BE2C (cell line): ENCODE data around the gene MKS1.

Source experiments
- DNase-seq: peaks from one replicate; pipeline ENCODE4 v3.0.0-alpha.2; 2020
- H3K27me3 ChIP-seq: fragments of 250-450 bp; sonication (Bioruptor Pico); 2 replicates; pipeline ENCODE4 v1.5.1; 2020; ENCODE audit warnings: mild to moderate bottlenecking
- H3K36me3 ChIP-seq: fragments of 250-450 bp; sonication (Bioruptor Pico); 2 replicates; pipeline ENCODE4 v1.5.1; 2020; ENCODE audit warnings: mild to moderate bottlenecking
- H3K4me1 ChIP-seq: fragments of 250-450 bp; sonication (Bioruptor Pico); 2 replicates; pipeline ENCODE4 v1.5.1; 2020
- H3K4me3 ChIP-seq: 2 replicates; pipeline ENCODE4 v1.5.1; 2011; ENCODE audit warnings: low read depth, low read length
- H3K9me3 ChIP-seq: fragments of 250-450 bp; sonication (Bioruptor Pico); 2 replicates; pipeline ENCODE4 v1.5.1; 2020
- TF ChIP-seq, protein P1 (sequence below): IDR thresholded peaks from 2 replicates; pipeline ENCODE4 v1.5.1; 2012; ENCODE audit warnings: mild to moderate bottlenecking, low read depth, low read length

The MKS1 gene

DNA sequence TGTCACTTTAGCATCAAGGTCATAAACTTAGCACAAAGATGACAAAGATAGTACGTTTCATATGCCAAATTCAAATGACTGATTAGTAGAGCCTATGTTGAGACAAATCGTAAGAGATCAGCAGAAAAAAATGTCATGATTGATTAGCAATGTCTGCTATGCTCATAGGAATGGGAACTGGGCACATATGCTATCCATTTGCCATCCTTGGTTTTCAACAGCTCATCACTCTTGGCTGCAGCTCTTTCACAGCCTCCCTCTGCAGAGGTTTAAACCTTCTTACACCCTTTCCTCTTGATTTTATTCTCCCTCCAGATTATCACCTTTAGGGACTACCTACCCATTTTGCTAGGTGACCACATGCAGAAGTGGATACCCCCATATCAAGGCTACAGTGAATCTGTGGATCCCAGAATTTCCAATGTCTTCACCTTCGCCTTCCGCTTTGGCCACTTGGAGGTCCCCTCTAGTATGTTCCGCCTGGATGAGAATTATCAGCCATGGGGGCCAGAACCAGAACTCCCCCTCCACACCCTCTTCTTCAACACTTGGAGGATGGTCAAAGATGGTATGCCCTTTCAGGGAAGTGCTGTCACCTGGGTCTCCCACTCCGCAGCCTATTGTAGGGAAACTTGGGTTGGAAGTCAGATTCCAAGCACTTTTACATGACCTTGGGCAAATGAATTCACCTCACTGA is 45.5 kb upstream of the MKS1 start:
- DNase-seq = no peak
- Histone ChIP-seq H3K9me3 (no peaks in the 10 kb centered on the region), H3K36me3 (no peaks in the 10 kb centered on the region), H3K4me3 (no peak overlapping the region), H3K4me1 (no peaks in the 10 kb centered on the region), H3K27me3 (peaks cover 62% of the 10 kb centered on the region)
- TF ChIP-seq, protein P1, sequence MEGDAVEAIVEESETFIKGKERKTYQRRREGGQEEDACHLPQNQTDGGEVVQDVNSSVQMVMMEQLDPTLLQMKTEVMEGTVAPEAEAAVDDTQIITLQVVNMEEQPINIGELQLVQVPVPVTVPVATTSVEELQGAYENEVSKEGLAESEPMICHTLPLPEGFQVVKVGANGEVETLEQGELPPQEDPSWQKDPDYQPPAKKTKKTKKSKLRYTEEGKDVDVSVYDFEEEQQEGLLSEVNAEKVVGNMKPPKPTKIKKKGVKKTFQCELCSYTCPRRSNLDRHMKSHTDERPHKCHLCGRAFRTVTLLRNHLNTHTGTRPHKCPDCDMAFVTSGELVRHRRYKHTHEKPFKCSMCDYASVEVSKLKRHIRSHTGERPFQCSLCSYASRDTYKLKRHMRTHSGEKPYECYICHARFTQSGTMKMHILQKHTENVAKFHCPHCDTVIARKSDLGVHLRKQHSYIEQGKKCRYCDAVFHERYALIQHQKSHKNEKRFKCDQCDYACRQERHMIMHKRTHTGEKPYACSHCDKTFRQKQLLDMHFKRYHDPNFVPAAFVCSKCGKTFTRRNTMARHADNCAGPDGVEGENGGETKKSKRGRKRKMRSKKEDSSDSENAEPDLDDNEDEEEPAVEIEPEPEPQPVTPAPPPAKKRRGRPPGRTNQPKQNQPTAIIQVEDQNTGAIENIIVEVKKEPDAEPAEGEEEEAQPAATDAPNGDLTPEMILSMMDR = no peak

DNA sequence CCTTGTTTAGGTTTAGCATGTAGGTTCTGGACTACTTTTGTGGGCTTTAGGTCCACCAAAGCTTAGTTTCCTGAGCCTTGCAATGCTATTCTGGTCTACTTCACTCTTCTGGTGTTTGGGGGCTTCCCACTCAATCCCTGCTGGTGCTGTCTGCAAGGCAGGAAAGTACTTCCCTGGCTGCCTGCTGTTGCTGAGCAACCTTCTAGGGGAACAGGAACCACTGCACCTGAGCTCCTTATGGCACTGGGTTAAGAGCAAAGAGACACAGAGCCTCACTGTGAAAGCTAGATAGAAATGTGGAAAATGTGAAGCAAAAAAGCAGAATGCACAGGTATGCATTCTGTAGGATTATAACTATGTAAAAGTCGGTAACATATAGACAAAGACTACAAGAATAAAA is 44.7 kb upstream of the MKS1 start:
- no peak overlapping the region for H3K4me3 ChIP-seq
- no peaks in the 10 kb centered on the region for H3K4me1 ChIP-seq
- H3K9me3 ChIP-seq = no peaks in the 10 kb centered on the region
- peaks cover 68% of the 10 kb centered on the region for H3K27me3 ChIP-seq
- no peaks in the 10 kb centered on the region for H3K36me3 ChIP-seq
- DNase-seq = no peak
- TF ChIP-seq, protein P1 = no peak

DNA sequence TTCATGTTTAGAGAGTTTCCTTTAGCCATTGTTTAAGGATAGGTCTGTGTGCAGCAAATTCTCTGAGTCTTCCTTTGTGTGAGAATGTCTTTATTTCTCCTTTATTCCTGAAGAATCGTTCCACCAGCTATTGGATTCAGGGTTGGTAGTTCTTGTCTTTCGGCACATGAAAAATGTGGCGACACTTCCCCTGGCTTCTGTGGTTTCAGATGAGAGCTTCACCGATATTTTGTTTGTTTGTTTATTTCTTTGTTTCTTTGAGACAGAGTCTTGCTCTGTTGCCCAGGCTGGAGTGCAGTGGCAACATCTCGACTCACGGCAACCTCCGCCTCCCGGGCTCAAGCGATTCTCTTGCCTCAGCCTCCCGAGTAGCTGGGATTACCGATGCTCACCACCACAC is 43.1 kb upstream of the MKS1 start:
- Histone ChIP-seq H3K4me1 (no peaks in the 10 kb centered on the region), H3K4me3 (no peak overlapping the region), H3K36me3 (no peaks in the 10 kb centered on the region), H3K27me3 (peaks cover 82% of the 10 kb centered on the region), H3K9me3 (no peaks in the 10 kb centered on the region)
- TF ChIP-seq, protein P1 = no peak
- no peak for DNase-seq

DNA sequence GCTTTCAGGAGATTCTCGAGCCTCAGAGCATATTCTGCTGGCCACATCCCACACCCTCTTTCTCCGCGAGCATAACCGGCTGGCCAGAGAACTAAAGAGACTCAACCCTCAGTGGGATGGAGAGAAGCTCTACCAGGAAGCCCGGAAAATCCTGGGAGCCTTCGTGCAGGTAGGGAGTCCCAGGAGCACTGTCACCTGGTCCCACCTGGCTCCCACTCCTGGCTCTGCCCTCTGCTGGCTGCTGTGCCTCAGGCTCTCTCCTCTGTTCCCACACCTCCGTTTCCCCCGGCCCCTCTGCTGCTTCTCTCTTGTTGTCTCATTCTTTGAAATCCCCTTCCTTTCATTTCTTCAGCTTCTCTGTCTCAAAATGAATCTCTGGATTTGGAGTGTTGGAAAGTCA is 35.7 kb upstream of the MKS1 start:
- DNase-seq = no peak
- no peak overlapping the region for H3K4me3 ChIP-seq
- no peaks in the 10 kb centered on the region for H3K4me1 ChIP-seq
- peaks cover 57% of the 10 kb centered on the region for H3K27me3 ChIP-seq
- peaks cover 4% of the 10 kb centered on the region; the same call in 1 of the 2 replicates for H3K9me3 ChIP-seq
- no peaks in the 10 kb centered on the region for H3K36me3 ChIP-seq
- TF ChIP-seq, protein P1 = 0 out of 2 replicates have a peak, but pooled peaks have one; percentile 19

DNA sequence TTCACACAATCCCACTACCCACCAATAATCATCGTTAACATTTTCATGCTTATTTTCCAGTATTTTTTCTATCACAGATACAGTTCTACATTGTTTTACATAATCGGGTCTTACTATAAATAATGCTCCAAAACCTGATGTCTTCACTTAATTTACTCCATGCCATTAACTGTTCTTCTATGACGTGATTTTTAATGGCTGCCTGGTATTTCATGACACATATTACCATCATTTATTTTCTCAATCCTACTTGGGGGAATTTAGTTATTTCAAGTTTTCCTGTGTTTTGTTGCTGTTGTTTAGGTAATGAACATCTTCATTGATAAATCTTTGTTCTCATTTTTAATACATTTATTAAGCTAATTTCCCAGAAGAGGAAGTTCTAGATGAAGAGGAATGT is 34.0 kb upstream of the MKS1 start:
- DNase-seq = no peak
- TF ChIP-seq, protein P1 = no peak
- Histone ChIP-seq H3K27me3 (peaks cover 58% of the 10 kb centered on the region), H3K4me1 (no peaks in the 10 kb centered on the region), H3K36me3 (no peaks in the 10 kb centered on the region), H3K4me3 (no peak overlapping the region), H3K9me3 (peaks cover 4% of the 10 kb centered on the region; the same call in 1 of the 2 replicates)

DNA sequence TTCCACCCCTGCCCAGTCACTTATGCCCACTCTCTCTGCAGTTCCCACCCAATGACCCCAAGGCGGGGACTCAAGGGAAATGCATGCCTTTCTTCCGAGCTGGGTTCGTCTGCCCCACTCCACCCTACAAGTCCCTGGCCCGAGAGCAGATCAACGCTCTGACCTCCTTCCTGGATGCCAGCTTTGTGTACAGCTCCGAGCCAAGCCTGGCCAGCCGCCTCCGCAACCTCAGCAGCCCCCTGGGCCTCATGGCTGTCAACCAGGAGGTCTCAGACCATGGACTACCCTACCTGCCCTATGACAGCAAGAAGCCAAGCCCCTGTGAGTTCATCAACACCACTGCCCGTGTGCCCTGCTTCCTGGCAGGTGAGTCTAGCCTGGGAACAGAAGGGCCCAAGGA is 33.1 kb upstream of the MKS1 start:
- peaks cover 4% of the 10 kb centered on the region; the same call in 1 of the 2 replicates for H3K9me3 ChIP-seq
- no peaks in the 10 kb centered on the region for H3K36me3 ChIP-seq
- H3K27me3 ChIP-seq = peaks cover 48% of the 10 kb centered on the region
- TF ChIP-seq, protein P1 = no peak
- no peaks in the 10 kb centered on the region for H3K4me1 ChIP-seq
- no peak overlapping the region for H3K4me3 ChIP-seq
- DNase-seq = no peak
